22Rv1 (cell line): ENCODE measurements around the gene TREML2.

ENCODE experiments used
- CTCF ChIP-seq: fragments of 450-650 bp; IDR thresholded peaks from 2 replicates; pipeline ENCODE4 v1.5.1; 2017; ENCODE audit warnings: mild to moderate bottlenecking
- ZFX ChIP-seq: fragments of 450-650 bp; IDR thresholded peaks from 2 replicates; pipeline ENCODE4 v1.6.1; 2017; ENCODE audit warnings: antibody characterized with exemption, borderline replicate concordance

- TF ChIP-seq CTCF, result no peak
- no peak for TF ChIP-seq ZFX
Measured at GRCh38 chr6:41226752-41227151, 25.8 kb upstream of the TREML2 start.
